ENCODE data around the gene RHBDF1.

RHBDF1 gene

DNA sequence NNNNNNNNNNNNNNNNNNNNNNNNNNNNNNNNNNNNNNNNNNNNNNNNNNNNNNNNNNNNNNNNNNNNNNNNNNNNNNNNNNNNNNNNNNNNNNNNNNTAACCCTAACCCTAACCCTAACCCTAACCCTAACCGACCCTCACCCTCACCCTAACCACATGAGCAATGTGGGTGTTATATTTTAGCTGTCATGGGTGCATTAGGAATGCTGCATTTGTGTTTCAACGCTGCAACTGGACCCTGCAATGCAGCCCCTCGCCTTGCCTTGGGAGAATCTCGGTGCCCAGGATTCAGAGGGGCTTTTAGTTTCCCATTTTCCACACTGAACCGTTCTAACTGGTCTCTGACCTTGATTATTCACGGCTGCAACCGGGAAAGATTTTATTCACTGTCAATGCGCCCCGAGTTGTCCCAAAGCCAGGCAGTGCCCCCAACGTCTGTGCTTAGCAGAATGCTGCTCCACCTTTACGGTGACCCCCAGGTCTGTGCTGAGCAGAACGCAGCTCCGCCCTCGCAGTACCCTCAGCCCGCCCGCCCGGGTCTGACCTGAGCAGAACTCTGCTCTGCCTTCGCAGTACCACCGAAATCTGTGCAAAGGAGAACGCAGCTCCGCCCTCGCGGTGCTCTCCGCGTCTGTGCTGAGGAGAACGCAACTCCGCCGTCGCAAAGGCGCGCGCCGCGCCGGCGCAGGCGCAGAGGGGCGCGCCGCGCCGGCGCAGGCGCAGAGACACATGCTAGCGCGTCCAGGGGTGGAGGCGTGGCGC, 62.3 kb downstream of the RHBDF1 start:
- Histone ChIP-seq H3K36me3 (ENCODE audit: low read length) (no peaks in the 10 kb centered on the region), H3K9me2 (replicated peaks; ENCODE audit: insufficient read depth, low read length) (no peaks in the 10 kb centered on the region), H3K27ac (ENCODE audit: low read depth, low read length) (no peak overlapping the region), H3K4me2 (ENCODE audit: low read depth, low read length, poor library complexity, severe bottlenecking) (no peak overlapping the region), H3K79me2 (ENCODE audit: insufficient read depth, low read length) (no peaks in the 10 kb centered on the region), H3K9ac (ENCODE audit: low read length) (peak overlapping the region; percentile 16; the same call in 1 of the 2 replicates), H3K9me3 (ENCODE audit: insufficient read depth, low read length) (no peaks in the 10 kb centered on the region), H3K27me3 (ENCODE audit: low read length) (no peaks in the 10 kb centered on the region), H4K20me1 (ENCODE audit: low read depth, low read length) (no peaks in the 10 kb centered on the region), H3K4me3 (ENCODE audit: insufficient read depth, low read length, poor library complexity, severe bottlenecking) (no peak overlapping the region), H3F3A (ENCODE audit: insufficient read depth) (no peaks in the 10 kb centered on the region), H2AFZ (ENCODE audit: low read depth, low read length, severe bottlenecking) (no peak overlapping the region)
- TF ChIP-seq, protein P1, sequence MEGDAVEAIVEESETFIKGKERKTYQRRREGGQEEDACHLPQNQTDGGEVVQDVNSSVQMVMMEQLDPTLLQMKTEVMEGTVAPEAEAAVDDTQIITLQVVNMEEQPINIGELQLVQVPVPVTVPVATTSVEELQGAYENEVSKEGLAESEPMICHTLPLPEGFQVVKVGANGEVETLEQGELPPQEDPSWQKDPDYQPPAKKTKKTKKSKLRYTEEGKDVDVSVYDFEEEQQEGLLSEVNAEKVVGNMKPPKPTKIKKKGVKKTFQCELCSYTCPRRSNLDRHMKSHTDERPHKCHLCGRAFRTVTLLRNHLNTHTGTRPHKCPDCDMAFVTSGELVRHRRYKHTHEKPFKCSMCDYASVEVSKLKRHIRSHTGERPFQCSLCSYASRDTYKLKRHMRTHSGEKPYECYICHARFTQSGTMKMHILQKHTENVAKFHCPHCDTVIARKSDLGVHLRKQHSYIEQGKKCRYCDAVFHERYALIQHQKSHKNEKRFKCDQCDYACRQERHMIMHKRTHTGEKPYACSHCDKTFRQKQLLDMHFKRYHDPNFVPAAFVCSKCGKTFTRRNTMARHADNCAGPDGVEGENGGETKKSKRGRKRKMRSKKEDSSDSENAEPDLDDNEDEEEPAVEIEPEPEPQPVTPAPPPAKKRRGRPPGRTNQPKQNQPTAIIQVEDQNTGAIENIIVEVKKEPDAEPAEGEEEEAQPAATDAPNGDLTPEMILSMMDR (IDR thresholded peaks at IDR 0.05; ENCODE audit: insufficient read depth, low read length, poor library complexity, severe bottlenecking) = no peak
- no peak for TF ChIP-seq EZH2phosphoT487 (conservative IDR thresholded peaks at IDR 0.05; ENCODE audit: low read length)

All from SU-DHL-6 (cell line).